ENCODE data around the gene PSMB4. TPM values are rescaled to one million over a fixed set of nuclear protein-coding genes. Genes with fewer than 3 reads are reported as not detected.

PSMB4 gene
- total RNA-seq, 5 donors from 2014 or later (not counting 1 experiment from before 2014, with no cell fraction given): 221 to 283 (median 232) TPM

- H3K4me3 ChIP-seq (ENCODE audit: control insufficient read depth in 1 of 2, extremely low read depth in 1 of 2, low read length in 1 of 2): no peak overlapping the region
- Mint-ChIP-seq H3K4me3 (no peak overlapping the region), H3K36me3 (no peaks in the 10 kb centered on the region), H3K27me3 (no peaks in the 10 kb centered on the region), H3K9me3 (no peaks in the 10 kb centered on the region), H3K4me1 (no peaks in the 10 kb centered on the region), H3K27ac (no peak overlapping the region)
- ChIA-PET POLR2A (interaction anchor here in 1 of 2 donors (0.6 kb wide), 1 partner anchor 48 kb away, joined by 6 read pairs; no protein-coding TSS in a partner anchor), CTCF (no interaction called here)
- no peaks in the 10 kb centered on the region for H3K9me3 ChIP-seq
- no peak overlapping the region for H3K27ac ChIP-seq (ENCODE audit: low read length)
- H3K36me3 ChIP-seq (ENCODE audit: control insufficient read depth in 2 of 2, extremely low read depth in 1 of 2, insufficient read depth in 1 of 2, low read length in 1 of 2): no peaks in the 10 kb centered on the region
- WGBS (ENCODE audit: insufficient coverage): 93% methylated on average over 3 of the region's 6 CpGs
- ATAC-seq (replicated peaks in 1 of 4) (no peak), DNase-seq (no peak)
- peaks cover 0 to 7% of the 10 kb centered on the region in 2 experiments for H3K27me3 ChIP-seq (replicated peaks in 1 of 2; ENCODE audit: control insufficient read depth in 2 of 2, extremely low read depth in 1 of 2, insufficient read depth in 2 of 2, low read length in 1 of 2)
- H3K4me1 ChIP-seq (ENCODE audit: control insufficient read depth in 1 of 2, extremely low read depth in 1 of 2, insufficient read depth in 2 of 2, low read length in 2 of 2): no peaks in the 10 kb centered on the region
Observed at GRCh38 chr1:151370211-151370911, 29.0 kb upstream of the PSMB4 start.

- POLR2A ChIA-PET: no interaction called here
- H3K27ac ChIP-seq (ENCODE audit: low read length): no peak overlapping the region
Observed at GRCh38 chr1:151371370-151372057, 27.9 kb upstream of the PSMB4 start.

GRCh38 chr1:151372058-151372934, 27.1 kb upstream of the PSMB4 start, which contains the start of gene SELENBP1:
Gene SELENBP1 (minus strand): TSS chr1:151372705. CDS start chr1:151372641, 64 bp downstream.
- H3K27me3 Mint-ChIP-seq: no peaks in the 10 kb centered on the region
- peaks cover 0 to 11% of the 10 kb centered on the region in 2 experiments for H3K27me3 ChIP-seq (replicated peaks in 1 of 2; ENCODE audit: control insufficient read depth in 2 of 2, extremely low read depth in 1 of 2, insufficient read depth in 2 of 2, low read length in 1 of 2)
- WGBS (ENCODE audit: insufficient coverage): 63% methylated on average over 2 of the region's 11 CpGs
- no peak within 1 kb of the TSS for H3K4me3 ChIP-seq (ENCODE audit: control insufficient read depth in 1 of 2, extremely low read depth in 1 of 2, low read length in 1 of 2)
- no peak within 1 kb of the TSS for H3K27ac Mint-ChIP-seq
- no peak within 1 kb of the TSS for H3K27ac ChIP-seq (ENCODE audit: low read length)
- no peaks in the 10 kb centered on the region for H3K36me3 ChIP-seq (ENCODE audit: control insufficient read depth in 2 of 2, extremely low read depth in 1 of 2, insufficient read depth in 1 of 2, low read length in 1 of 2)
- no peaks in the 10 kb centered on the region for H3K36me3 Mint-ChIP-seq
- H3K9me3 Mint-ChIP-seq: no peaks in the 10 kb centered on the region
- no peaks in the 10 kb centered on the region for H3K4me1 ChIP-seq (ENCODE audit: control insufficient read depth in 1 of 2, extremely low read depth in 1 of 2, insufficient read depth in 2 of 2, low read length in 2 of 2)
- DNase-seq (no peak), ATAC-seq (replicated peaks in 1 of 4) (no peak)
- ChIA-PET POLR2A (no interaction called here), CTCF (interaction anchor here (0.5 to 0.6 kb wide), 3 partner anchors 8 to 263 kb away, joined by 3 to 4 read pairs (median 3); no protein-coding TSS in a partner anchor)
- no peaks in the 10 kb centered on the region for H3K4me1 Mint-ChIP-seq
- H3K9me3 ChIP-seq: no peaks in the 10 kb centered on the region
- no peak within 1 kb of the TSS for H3K4me3 Mint-ChIP-seq

More at GRCh38 chr1:151371370-151372057, 27.9 kb upstream of the PSMB4 start:
- ATAC-seq (replicated peaks in 1 of 4) (no peak), DNase-seq (no peak)
- Histone ChIP-seq H3K36me3 (ENCODE audit: control insufficient read depth in 2 of 2, extremely low read depth in 1 of 2, insufficient read depth in 1 of 2, low read length in 1 of 2) (no peaks in the 10 kb centered on the region), H3K4me3 (ENCODE audit: control insufficient read depth in 1 of 2, extremely low read depth in 1 of 2, low read length in 1 of 2) (no peak overlapping the region), H3K27me3 (replicated peaks in 1 of 2; ENCODE audit: control insufficient read depth in 2 of 2, extremely low read depth in 1 of 2, insufficient read depth in 2 of 2, low read length in 1 of 2) (peaks cover 0 to 8% of the 10 kb centered on the region in 2 experiments), H3K9me3 (no peaks in the 10 kb centered on the region), H3K4me1 (ENCODE audit: control insufficient read depth in 1 of 2, extremely low read depth in 1 of 2, insufficient read depth in 2 of 2, low read length in 2 of 2) (no peaks in the 10 kb centered on the region)
- Mint-ChIP-seq H3K36me3 (no peaks in the 10 kb centered on the region), H3K4me3 (no peak overlapping the region), H3K27ac (no peak overlapping the region), H3K4me1 (no peaks in the 10 kb centered on the region), H3K9me3 (no peaks in the 10 kb centered on the region), H3K27me3 (no peaks in the 10 kb centered on the region)
- CTCF ChIA-PET: interaction anchor here (0.5 to 0.6 kb wide), 3 partner anchors 8 to 263 kb away, joined by 3 to 4 read pairs (median 3); no protein-coding TSS in a partner anchor
- WGBS (ENCODE audit: insufficient coverage): 93% methylated on average over 3 of the region's 9 CpGs

GRCh38 chr1:151373196-151373595, 26.2 kb upstream of the PSMB4 start:
- Histone ChIP-seq H3K9me3 (no peaks in the 10 kb centered on the region), H3K36me3 (ENCODE audit: control insufficient read depth in 2 of 2, extremely low read depth in 1 of 2, insufficient read depth in 1 of 2, low read length in 1 of 2) (no peaks in the 10 kb centered on the region), H3K4me1 (ENCODE audit: control insufficient read depth in 1 of 2, extremely low read depth in 1 of 2, insufficient read depth in 2 of 2, low read length in 2 of 2) (no peaks in the 10 kb centered on the region), H3K27ac (ENCODE audit: low read length) (no peak overlapping the region), H3K4me3 (ENCODE audit: control insufficient read depth in 1 of 2, extremely low read depth in 1 of 2, low read length in 1 of 2) (no peak overlapping the region), H3K27me3 (replicated peaks in 1 of 2; ENCODE audit: control insufficient read depth in 2 of 2, extremely low read depth in 1 of 2, insufficient read depth in 2 of 2, low read length in 1 of 2) (peaks cover 0 to 11% of the 10 kb centered on the region in 2 experiments)
- Mint-ChIP-seq H3K36me3 (no peaks in the 10 kb centered on the region), H3K27ac (no peak overlapping the region), H3K4me1 (no peaks in the 10 kb centered on the region), H3K27me3 (peaks cover 0 to 1% of the 10 kb centered on the region in 2 donors), H3K9me3 (no peaks in the 10 kb centered on the region), H3K4me3 (no peak overlapping the region)
- 92% methylated on average over 14 of the region's 14 CpGs for WGBS (ENCODE audit: insufficient coverage)
- no peak for DNase-seq
- no peak for ATAC-seq (replicated peaks in 1 of 4)
- POLR2A ChIA-PET: no interaction called here
- CTCF ChIA-PET: no interaction called here

- Mint-ChIP-seq H3K4me3 (no peak overlapping the region), H3K27ac (no peak overlapping the region), H3K4me1 (no peaks in the 10 kb centered on the region), H3K27me3 (peaks cover 0 to 1% of the 10 kb centered on the region in 2 donors), H3K36me3 (no peaks in the 10 kb centered on the region), H3K9me3 (no peaks in the 10 kb centered on the region)
- no peaks in the 10 kb centered on the region for H3K36me3 ChIP-seq (ENCODE audit: control insufficient read depth in 2 of 2, extremely low read depth in 1 of 2, insufficient read depth in 1 of 2, low read length in 1 of 2)
- no peak for DNase-seq
- H3K27ac ChIP-seq (ENCODE audit: low read length): no peak overlapping the region
- H3K27me3 ChIP-seq (replicated peaks in 1 of 2; ENCODE audit: control insufficient read depth in 2 of 2, extremely low read depth in 1 of 2, insufficient read depth in 2 of 2, low read length in 1 of 2): peaks cover 0 to 4% of the 10 kb centered on the region in 2 experiments
- CTCF ChIA-PET: no interaction called here
- WGBS (ENCODE audit: insufficient coverage): no CpG with 5 or more reads among the region's 3 CpGs
- no peaks in the 10 kb centered on the region for H3K9me3 ChIP-seq
- H3K4me3 ChIP-seq (ENCODE audit: control insufficient read depth in 1 of 2, extremely low read depth in 1 of 2, low read length in 1 of 2): no peak overlapping the region
- no peak for ATAC-seq (replicated peaks in 1 of 4)
- no peaks in the 10 kb centered on the region for H3K4me1 ChIP-seq (ENCODE audit: control insufficient read depth in 1 of 2, extremely low read depth in 1 of 2, insufficient read depth in 2 of 2, low read length in 2 of 2)
- POLR2A ChIA-PET: no interaction called here
Observed at GRCh38 chr1:151377150-151377884, 22.1 kb upstream of the PSMB4 start.

GRCh38 chr1:151384584-151384983, 14.8 kb upstream of the PSMB4 start:
- Histone ChIP-seq H3K36me3 (ENCODE audit: control insufficient read depth in 2 of 2, extremely low read depth in 1 of 2, insufficient read depth in 1 of 2, low read length in 1 of 2) (no peaks in the 10 kb centered on the region), H3K4me3 (ENCODE audit: control insufficient read depth in 1 of 2, extremely low read depth in 1 of 2, low read length in 1 of 2) (no peak overlapping the region), H3K9me3 (no peaks in the 10 kb centered on the region), H3K27me3 (replicated peaks in 1 of 2; ENCODE audit: control insufficient read depth in 2 of 2, extremely low read depth in 1 of 2, insufficient read depth in 2 of 2, low read length in 1 of 2) (no peaks in the 10 kb centered on the region), H3K27ac (ENCODE audit: low read length) (no peak overlapping the region), H3K4me1 (ENCODE audit: control insufficient read depth in 1 of 2, extremely low read depth in 1 of 2, insufficient read depth in 2 of 2, low read length in 2 of 2) (no peaks in the 10 kb centered on the region)
- no peak for ATAC-seq (replicated peaks in 1 of 4)
- H3K36me3 Mint-ChIP-seq: no peaks in the 10 kb centered on the region
- no peaks in the 10 kb centered on the region for H3K27me3 Mint-ChIP-seq
- no peak overlapping the region for H3K27ac Mint-ChIP-seq
- no peaks in the 10 kb centered on the region for H3K4me1 Mint-ChIP-seq
- no peak for DNase-seq
- H3K9me3 Mint-ChIP-seq: no peaks in the 10 kb centered on the region
- ChIA-PET CTCF (no interaction called here), POLR2A (no interaction called here)
- WGBS (ENCODE audit: insufficient coverage): 43% methylated on average over 1 of the region's 3 CpGs
- no peak overlapping the region for H3K4me3 Mint-ChIP-seq
